HEK293 (cell line): ENCODE data around the gene CLEC19A.

Source experiments
- CTCF ChIA-PET: fragments of 350-600 bp; formaldehyde crosslinking; extraction: SDS; loops from one replicate; lab custom pipeline; 2021; ENCODE audit warnings: antibody characterized with exemption; lab: Yijun Ruan, JAX
- POLR2A ChIA-PET: fragments of 300-600 bp; formaldehyde crosslinking; extraction: SDS; loops from one replicate; lab custom pipeline; 2020; ENCODE audit warnings: antibody characterized with exemption, inconsistent platforms; lab: Yijun Ruan, JAX
- H3K27ac ChIP-seq: fragments of 200-500 bp; sonication (Bioruptor generic); 2 replicates; pipeline ENCODE4 v1.5.1; 2014; ENCODE audit warnings: low read depth, low read length, control low read depth, inconsistent platforms; ENCODE audit errors: extremely low read depth
- H3K36me3 ChIP-seq, 2 experiments: fragments of 200-500 bp in 1 of 2; sonication (Bioruptor generic) in 1 of 2; 1 replicate in 1 of 2; 2 replicates in 1 of 2; pipeline ENCODE4 v1.5.1; 2014 to 2017; ENCODE audit warnings: inconsistent platforms in 2 of 2, low read length in 2 of 2; ENCODE audit not compliant: control insufficient read depth in 2 of 2, insufficient read depth in 1 of 2
- H3K4me1 ChIP-seq: fragments of 200-500 bp; sonication (Bioruptor generic); 2 replicates; pipeline ENCODE4 v1.5.1; 2014; ENCODE audit warnings: mild to moderate bottlenecking, low read length, inconsistent platforms; ENCODE audit not compliant: control insufficient read depth, insufficient read depth
- H3K4me3 ChIP-seq: 2 replicates; pipeline ENCODE4 v1.5.1; 2011; ENCODE audit warnings: low read depth, mild to moderate bottlenecking, control low read depth, low read length, moderate library complexity
- H3K9me3 ChIP-seq: fragments of 200-500 bp; sonication (Bioruptor generic); 2 replicates; pipeline ENCODE4 v1.5.1; 2014; ENCODE audit warnings: low read depth, low read length, inconsistent platforms; ENCODE audit not compliant: control insufficient read depth, insufficient read depth
- EGR2 ChIP-seq: fragments of 450-650 bp; formaldehyde crosslinking; IDR thresholded peaks from 2 replicates; pipeline ENCODE4 v1.5.1; 2016; ENCODE audit warnings: low read depth, missing biosample characterization, missing genetic modification characterization
- GLI2 ChIP-seq: fragments of 450-650 bp; formaldehyde crosslinking; IDR thresholded peaks from 2 replicates; pipeline ENCODE4; 2017; ENCODE audit warnings: missing biosample characterization, missing genetic modification characterization, low read depth, borderline replicate concordance
- KLF7 ChIP-seq: fragments of 450-650 bp; formaldehyde crosslinking; IDR thresholded peaks from 2 replicates; pipeline ENCODE4 v1.5.1; 2016; ENCODE audit warnings: missing biosample characterization, missing genetic modification characterization, borderline replicate concordance
- SCRT2 ChIP-seq: fragments of 450-650 bp; formaldehyde crosslinking; IDR thresholded peaks from 2 replicates; pipeline ENCODE4 v1.5.1; 2016; ENCODE audit warnings: missing biosample characterization, missing genetic modification characterization
- ZNF121 ChIP-seq: fragments of 450-650 bp; formaldehyde crosslinking; IDR thresholded peaks from 2 replicates; pipeline ENCODE4 v1.5.1; 2016; ENCODE audit warnings: missing biosample characterization, missing genetic modification characterization
- ZNF157 ChIP-seq: fragments of 450-650 bp; formaldehyde crosslinking; IDR thresholded peaks from 2 replicates; pipeline ENCODE4 v1.5.1; 2016; ENCODE audit warnings: missing biosample characterization, missing genetic modification characterization
- ZNF223 ChIP-seq: fragments of 450-650 bp; formaldehyde crosslinking; IDR thresholded peaks from 2 replicates; pipeline ENCODE4 v1.5.1; 2016; ENCODE audit warnings: missing biosample characterization, missing genetic modification characterization
- ZNF23 ChIP-seq: fragments of 450-650 bp; formaldehyde crosslinking; IDR thresholded peaks from 2 replicates; pipeline ENCODE4 v1.5.1; 2016; ENCODE audit warnings: missing biosample characterization, missing genetic modification characterization, borderline replicate concordance
- ZNF274 ChIP-seq, 2 experiments: fragments of 200-500 bp in 1 of 2; fragments of 450-650 bp in 1 of 2; sonication (Bioruptor generic) in 1 of 2; formaldehyde crosslinking in 1 of 2; IDR thresholded peaks; 2 replicates each; pipeline versions ENCODE4 v1.5.1 to v1.6.1; 2014 to 2016; ENCODE audit warnings: borderline replicate concordance in 1 of 2, inconsistent platforms in 1 of 2, low read length in 1 of 2, missing biosample characterization in 1 of 2, missing genetic modification characterization in 1 of 2
- ZNF292 ChIP-seq: fragments of 450-650 bp; formaldehyde crosslinking; IDR thresholded peaks from 2 replicates; pipeline ENCODE4 v1.5.1; 2016; ENCODE audit warnings: low read depth, missing biosample characterization, missing genetic modification characterization, borderline replicate concordance
- ZNF311 ChIP-seq: fragments of 450-650 bp; formaldehyde crosslinking; IDR thresholded peaks from 2 replicates; pipeline ENCODE4 v1.5.1; 2017; ENCODE audit warnings: missing biosample characterization, missing genetic modification characterization, borderline replicate concordance
- ZNF548 ChIP-seq: fragments of 450-650 bp; formaldehyde crosslinking; IDR thresholded peaks from 2 replicates; pipeline ENCODE4 v1.5.1; 2016; ENCODE audit warnings: missing biosample characterization, missing genetic modification characterization
- ZNF621 ChIP-seq: fragments of 450-650 bp; formaldehyde crosslinking; IDR thresholded peaks from 2 replicates; pipeline ENCODE4 v1.5.1; 2017; ENCODE audit warnings: missing biosample characterization, missing genetic modification characterization
- TF ChIP-seq, protein P1 (sequence below): fragments of 450-650 bp; formaldehyde crosslinking; IDR thresholded peaks from 2 replicates; pipeline ENCODE4 v1.5.1; 2016; ENCODE audit warnings: missing biosample characterization, missing genetic modification characterization
- TF ChIP-seq, protein P2 (sequence below): fragments of 450-650 bp; formaldehyde crosslinking; IDR thresholded peaks from 2 replicates; pipeline ENCODE4; 2016; ENCODE audit warnings: missing biosample characterization, missing genetic modification characterization
- TF ChIP-seq, protein P3 (sequence below): sonication (generic); formaldehyde crosslinking; IDR thresholded peaks from 2 replicates; pipeline ENCODE4 v1.8.1; 2022; ENCODE audit warnings: mild to moderate bottlenecking, moderate library complexity, missing genetic modification reagents
- TF ChIP-seq, protein P4 (sequence below): fragments of 450-650 bp; formaldehyde crosslinking; IDR thresholded peaks from 2 replicates; pipeline ENCODE4 v1.5.1; 2016; ENCODE audit warnings: missing biosample characterization, missing genetic modification characterization
- TF ChIP-seq, protein P5 (sequence below): fragments of 450-650 bp; IDR thresholded peaks from 2 replicates; pipeline ENCODE4 v1.5.1; 2018; ENCODE audit warnings: missing biosample characterization, missing genetic modification characterization
- TF ChIP-seq, protein P6 (sequence below): fragments of 450-650 bp; formaldehyde crosslinking; IDR thresholded peaks from 2 replicates; pipeline ENCODE4 v1.5.1; 2017; ENCODE audit warnings: missing biosample characterization, mild to moderate bottlenecking, missing genetic modification characterization, moderate library complexity

Gene CLEC19A

DNA sequence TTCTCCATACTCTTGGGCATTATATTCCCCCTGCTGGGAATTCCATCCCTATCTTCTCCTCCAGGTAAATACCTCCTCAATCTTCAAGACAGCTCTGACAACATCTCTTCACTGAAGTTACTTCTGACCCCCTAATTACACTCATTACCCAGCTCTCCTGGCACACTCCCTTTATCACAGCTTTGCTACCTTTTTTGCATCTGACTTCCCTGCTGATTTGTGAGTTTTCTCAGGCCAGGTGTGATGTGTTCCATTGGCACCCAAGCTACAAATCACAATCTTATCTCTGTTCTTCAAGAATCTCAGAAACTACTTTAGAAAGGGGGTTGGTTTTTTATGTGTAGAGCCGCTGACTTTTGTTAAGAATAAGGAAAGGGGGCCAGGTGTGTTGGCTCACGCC is 14.0 kb downstream of the CLEC19A start (continued):
- no peak for TF ChIP-seq EGR2 (tag by site-specific recombination)
- TF ChIP-seq, protein P1, sequence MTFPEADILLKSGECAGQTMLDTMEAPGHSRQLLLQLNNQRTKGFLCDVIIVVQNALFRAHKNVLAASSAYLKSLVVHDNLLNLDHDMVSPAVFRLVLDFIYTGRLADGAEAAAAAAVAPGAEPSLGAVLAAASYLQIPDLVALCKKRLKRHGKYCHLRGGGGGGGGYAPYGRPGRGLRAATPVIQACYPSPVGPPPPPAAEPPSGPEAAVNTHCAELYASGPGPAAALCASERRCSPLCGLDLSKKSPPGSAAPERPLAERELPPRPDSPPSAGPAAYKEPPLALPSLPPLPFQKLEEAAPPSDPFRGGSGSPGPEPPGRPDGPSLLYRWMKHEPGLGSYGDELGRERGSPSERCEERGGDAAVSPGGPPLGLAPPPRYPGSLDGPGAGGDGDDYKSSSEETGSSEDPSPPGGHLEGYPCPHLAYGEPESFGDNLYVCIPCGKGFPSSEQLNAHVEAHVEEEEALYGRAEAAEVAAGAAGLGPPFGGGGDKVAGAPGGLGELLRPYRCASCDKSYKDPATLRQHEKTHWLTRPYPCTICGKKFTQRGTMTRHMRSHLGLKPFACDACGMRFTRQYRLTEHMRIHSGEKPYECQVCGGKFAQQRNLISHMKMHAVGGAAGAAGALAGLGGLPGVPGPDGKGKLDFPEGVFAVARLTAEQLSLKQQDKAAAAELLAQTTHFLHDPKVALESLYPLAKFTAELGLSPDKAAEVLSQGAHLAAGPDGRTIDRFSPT, result no peak

DNA sequence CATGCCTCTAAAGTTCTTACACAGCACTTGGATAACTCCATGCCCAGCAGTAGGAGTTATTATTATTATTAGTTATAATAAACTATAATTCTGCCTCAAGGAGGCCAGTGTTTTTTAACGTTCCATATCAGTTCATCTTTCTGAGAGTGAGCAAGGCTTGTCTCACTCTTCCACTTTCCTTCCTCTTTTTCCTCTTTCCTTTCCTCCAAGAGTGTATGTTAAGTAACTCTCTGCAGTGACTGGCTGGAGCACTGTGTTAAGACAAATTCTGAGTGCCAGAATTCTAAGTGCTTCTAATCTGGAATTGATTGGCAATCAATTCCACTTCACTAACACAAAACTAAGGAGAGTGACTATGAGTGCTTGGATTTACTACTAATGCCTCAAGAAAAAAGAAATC is 16.4 kb downstream of the CLEC19A start:
- ChIA-PET POLR2A (no interaction called here), CTCF (no interaction called here)

More for the DNA sequence above, 16.4 kb downstream of the CLEC19A start:
- Histone ChIP-seq H3K4me1 (no peaks in the 10 kb centered on the region), H3K9me3 (no peaks in the 10 kb centered on the region), H3K27ac (no peak overlapping the region), H3K36me3 (no peaks in the 10 kb centered on the region), H3K4me3 (no peak overlapping the region)
- TF ChIP-seq, protein P2, sequence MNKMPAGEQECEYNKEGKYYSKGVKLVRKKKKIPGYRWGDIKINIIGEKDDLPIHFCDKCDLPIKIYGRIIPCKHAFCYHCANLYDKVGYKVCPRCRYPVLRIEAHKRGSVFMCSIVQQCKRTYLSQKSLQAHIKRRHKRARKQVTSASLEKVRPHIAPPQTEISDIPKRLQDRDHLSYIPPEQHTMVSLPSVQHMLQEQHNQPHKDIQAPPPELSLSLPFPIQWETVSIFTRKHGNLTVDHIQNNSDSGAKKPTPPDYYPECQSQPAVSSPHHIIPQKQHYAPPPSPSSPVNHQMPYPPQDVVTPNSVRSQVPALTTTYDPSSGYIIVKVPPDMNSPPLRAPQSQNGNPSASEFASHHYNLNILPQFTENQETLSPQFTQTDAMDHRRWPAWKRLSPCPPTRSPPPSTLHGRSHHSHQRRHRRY, result no peak
- TF ChIP-seq ZNF292 (tag by site-specific recombination) (no peak), ZNF274 (IDR thresholded peaks at IDR 0.05; ENCODE audit: low read length) (no peak), ZNF274 (tag by site-specific recombination; IDR thresholded peaks at IDR 0.05; ENCODE audit: borderline replicate concordance) (no peak), ZNF621 (no peak), ZNF311 (tag by site-specific recombination) (no peak), GLI2 (tag by site-specific recombination) (no peak), SCRT2 (tag by site-specific recombination) (no peak), ZNF23 (tag by site-specific recombination) (no peak), KLF7 (tag by site-specific recombination) (no peak), ZNF548 (tag by site-specific recombination) (no peak), ZNF223 (tag by site-specific recombination) (no peak), ZNF121 (tag by site-specific recombination) (no peak), ZNF157 (tag by site-specific recombination) (no peak)
- TF ChIP-seq, protein P3, sequence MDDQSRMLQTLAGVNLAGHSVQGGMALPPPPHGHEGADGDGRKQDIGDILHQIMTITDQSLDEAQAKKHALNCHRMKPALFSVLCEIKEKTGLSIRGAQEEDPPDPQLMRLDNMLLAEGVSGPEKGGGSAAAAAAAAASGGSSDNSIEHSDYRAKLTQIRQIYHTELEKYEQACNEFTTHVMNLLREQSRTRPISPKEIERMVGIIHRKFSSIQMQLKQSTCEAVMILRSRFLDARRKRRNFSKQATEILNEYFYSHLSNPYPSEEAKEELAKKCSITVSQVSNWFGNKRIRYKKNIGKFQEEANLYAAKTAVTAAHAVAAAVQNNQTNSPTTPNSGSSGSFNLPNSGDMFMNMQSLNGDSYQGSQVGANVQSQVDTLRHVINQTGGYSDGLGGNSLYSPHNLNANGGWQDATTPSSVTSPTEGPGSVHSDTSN (CRISPR knock-in tag), result no peak
- TF ChIP-seq, protein P4, sequence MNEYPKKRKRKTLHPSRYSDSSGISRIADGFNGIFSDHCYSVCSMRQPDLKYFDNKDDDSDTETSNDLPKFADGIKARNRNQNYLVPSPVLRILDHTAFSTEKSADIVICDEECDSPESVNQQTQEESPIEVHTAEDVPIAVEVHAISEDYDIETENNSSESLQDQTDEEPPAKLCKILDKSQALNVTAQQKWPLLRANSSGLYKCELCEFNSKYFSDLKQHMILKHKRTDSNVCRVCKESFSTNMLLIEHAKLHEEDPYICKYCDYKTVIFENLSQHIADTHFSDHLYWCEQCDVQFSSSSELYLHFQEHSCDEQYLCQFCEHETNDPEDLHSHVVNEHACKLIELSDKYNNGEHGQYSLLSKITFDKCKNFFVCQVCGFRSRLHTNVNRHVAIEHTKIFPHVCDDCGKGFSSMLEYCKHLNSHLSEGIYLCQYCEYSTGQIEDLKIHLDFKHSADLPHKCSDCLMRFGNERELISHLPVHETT (tag by site-specific recombination), result no peak
- TF ChIP-seq, protein P5, sequence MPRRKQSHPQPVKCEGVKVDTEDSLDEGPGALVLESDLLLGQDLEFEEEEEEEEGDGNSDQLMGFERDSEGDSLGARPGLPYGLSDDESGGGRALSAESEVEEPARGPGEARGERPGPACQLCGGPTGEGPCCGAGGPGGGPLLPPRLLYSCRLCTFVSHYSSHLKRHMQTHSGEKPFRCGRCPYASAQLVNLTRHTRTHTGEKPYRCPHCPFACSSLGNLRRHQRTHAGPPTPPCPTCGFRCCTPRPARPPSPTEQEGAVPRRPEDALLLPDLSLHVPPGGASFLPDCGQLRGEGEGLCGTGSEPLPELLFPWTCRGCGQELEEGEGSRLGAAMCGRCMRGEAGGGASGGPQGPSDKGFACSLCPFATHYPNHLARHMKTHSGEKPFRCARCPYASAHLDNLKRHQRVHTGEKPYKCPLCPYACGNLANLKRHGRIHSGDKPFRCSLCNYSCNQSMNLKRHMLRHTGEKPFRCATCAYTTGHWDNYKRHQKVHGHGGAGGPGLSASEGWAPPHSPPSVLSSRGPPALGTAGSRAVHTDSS (tag by site-specific recombination), result no peak
- TF ChIP-seq, protein P6, sequence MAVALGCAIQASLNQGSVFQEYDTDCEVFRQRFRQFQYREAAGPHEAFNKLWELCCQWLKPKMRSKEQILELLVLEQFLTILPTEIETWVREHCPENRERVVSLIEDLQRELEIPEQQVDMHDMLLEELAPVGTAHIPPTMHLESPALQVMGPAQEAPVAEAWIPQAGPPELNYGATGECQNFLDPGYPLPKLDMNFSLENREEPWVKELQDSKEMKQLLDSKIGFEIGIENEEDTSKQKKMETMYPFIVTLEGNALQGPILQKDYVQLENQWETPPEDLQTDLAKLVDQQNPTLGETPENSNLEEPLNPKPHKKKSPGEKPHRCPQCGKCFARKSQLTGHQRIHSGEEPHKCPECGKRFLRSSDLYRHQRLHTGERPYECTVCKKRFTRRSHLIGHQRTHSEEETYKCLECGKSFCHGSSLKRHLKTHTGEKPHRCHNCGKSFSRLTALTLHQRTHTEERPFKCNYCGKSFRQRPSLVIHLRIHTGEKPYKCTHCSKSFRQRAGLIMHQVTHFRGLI (tag by site-specific recombination), result no peak
